ENCODE results near the gene NGEF. TPM values are rescaled to one million over a fixed set of nuclear protein-coding genes. Genes with fewer than 3 reads are reported as not detected.
A peak's percentile ranks its signal among the peaks of the same experiment; 100 is the strongest.

NGEF gene
- polyA plus RNA-seq, 1 of the 3 experiments (the other 2 are of a cell fraction): 1.4 TPM

GRCh38 chr2:232880764-232881351 is 132.2 kb downstream of the NGEF start:
- Histone ChIP-seq H3K9ac (no peak overlapping the region), H3K27ac (ENCODE audit: low read depth in 2 of 2, low read length in 1 of 2) (no peak overlapping the region), H3K4me3 (ENCODE audit: low read depth in 2 of 2, low read length in 1 of 2) (no peak overlapping the region), H3K9me2 (no peaks in the 10 kb centered on the region), H2AFZ (ENCODE audit: low read depth) (no peak overlapping the region), H3K9me3 (no peaks in the 10 kb centered on the region), H3K4me1 (ENCODE audit: control insufficient read depth in 1 of 2, insufficient read depth in 2 of 2, low read depth in 1 of 2, low read length in 1 of 2) (peaks cover 0 to under 1% of the 10 kb centered on the region in 2 experiments; a peak in 1 of 4 replicates), H3K27me3 (ENCODE audit: insufficient read depth) (no peaks in the 10 kb centered on the region), H3K79me2 (ENCODE audit: insufficient read depth) (no peaks in the 10 kb centered on the region), H3K4me2 (no peak overlapping the region), H3F3A (replicated peaks; ENCODE audit: insufficient read depth) (no peaks in the 10 kb centered on the region), H4K20me1 (ENCODE audit: insufficient read depth) (no peaks in the 10 kb centered on the region), H3K36me3 (replicated peaks in 1 of 2; ENCODE audit: control insufficient read depth in 1 of 2, insufficient read depth in 2 of 2, low read length in 1 of 2) (no peaks in the 10 kb centered on the region)
- DNase-seq: peak; percentile 14
- ChIA-PET POLR2A (no interaction called here), CTCF (interaction anchor here (0.8 kb wide), 1 partner anchor 14 kb away, joined by 3 read pairs; no protein-coding TSS in a partner anchor)
- WGBS (ENCODE audit: low lambda C conversion rate): 82% methylated on average over 12 of the region's 17 CpGs
- no peak for TF ChIP-seq RXRA (IDR thresholded peaks at IDR 0.05; ENCODE audit: borderline replicate concordance, low read depth)
- TF ChIP-seq FOSL2 (IDR thresholded peaks at IDR 0.05; ENCODE audit: borderline replicate concordance, low read depth): no peak
- no peak for TF ChIP-seq GATA2 (CRISPR knock-in tag; IDR thresholded peaks at IDR 0.05)
- no peak for TF ChIP-seq USF1 (IDR thresholded peaks at IDR 0.05; ENCODE audit: borderline replicate concordance, low read depth)
- no peak for TF ChIP-seq NFIC (IDR thresholded peaks at IDR 0.05; ENCODE audit: borderline replicate concordance)
- TF ChIP-seq EZH2phosphoT487 (IDR thresholded peaks at IDR 0.05; ENCODE audit: borderline replicate concordance, low read depth): no peak

- WGBS (ENCODE audit: low lambda C conversion rate): 91% methylated on average over 12 of the region's 21 CpGs
- Histone ChIP-seq H3K27ac (ENCODE audit: low read depth in 2 of 2, low read length in 1 of 2) (no peak overlapping the region), H3K9me2 (no peaks in the 10 kb centered on the region), H3K4me3 (ENCODE audit: low read depth in 2 of 2, low read length in 1 of 2) (no peak overlapping the region), H3K36me3 (replicated peaks in 1 of 2; ENCODE audit: control insufficient read depth in 1 of 2, insufficient read depth in 2 of 2, low read length in 1 of 2) (no peaks in the 10 kb centered on the region), H4K20me1 (ENCODE audit: insufficient read depth) (no peaks in the 10 kb centered on the region), H3K9me3 (no peaks in the 10 kb centered on the region), H2AFZ (ENCODE audit: low read depth) (no peak overlapping the region), H3K79me2 (ENCODE audit: insufficient read depth) (no peaks in the 10 kb centered on the region), H3K4me2 (no peak overlapping the region), H3K27me3 (ENCODE audit: insufficient read depth) (no peaks in the 10 kb centered on the region), H3K9ac (no peak overlapping the region), H3K4me1 (ENCODE audit: control insufficient read depth in 1 of 2, insufficient read depth in 2 of 2, low read depth in 1 of 2, low read length in 1 of 2) (peaks cover 0 to 5% of the 10 kb centered on the region in 2 experiments; a peak in 1 of 4 replicates), H3F3A (replicated peaks; ENCODE audit: insufficient read depth) (no peaks in the 10 kb centered on the region)
- peak; percentile 13 for DNase-seq
- POLR2A ChIA-PET: interaction anchor here (0.6 kb wide), 1 partner anchor 329 kb away, joined by 3 read pairs; no protein-coding TSS in a partner anchor
- CTCF ChIA-PET: no interaction called here
- TF ChIP-seq USF1 (IDR thresholded peaks at IDR 0.05; ENCODE audit: borderline replicate concordance, low read depth): no peak
- no peak for TF ChIP-seq RAD21 (IDR thresholded peaks at IDR 0.05; ENCODE audit: low read length)
- no peak for TF ChIP-seq CHD2 (IDR thresholded peaks at IDR 0.05; ENCODE audit: low read length, partially characterized antibody)
- TF ChIP-seq IRF3 (IDR thresholded peaks at IDR 0.05; ENCODE audit: low read depth, low read length): no peak
- no peak for TF ChIP-seq ZBTB33 (IDR thresholded peaks at IDR 0.05; ENCODE audit: borderline replicate concordance, low read depth)
- no peak for TF ChIP-seq NFIC (IDR thresholded peaks at IDR 0.05; ENCODE audit: borderline replicate concordance)
- TF ChIP-seq GABPA (IDR thresholded peaks at IDR 0.05; ENCODE audit: low read depth): no peak
- no peak for TF ChIP-seq TEAD4 (IDR thresholded peaks at IDR 0.05; ENCODE audit: borderline replicate concordance, insufficient read depth)
- no peak for TF ChIP-seq FOXJ3 (CRISPR knock-in tag; IDR thresholded peaks at IDR 0.05)
- TF ChIP-seq POLR2AphosphoS5 (IDR thresholded peaks at IDR 0.05; ENCODE audit: low read depth, low read length): no peak
- no peak for TF ChIP-seq ELF1 (IDR thresholded peaks at IDR 0.05)
- TF ChIP-seq YY1 (IDR thresholded peaks at IDR 0.05; ENCODE audit: low read depth): no peak
- TF ChIP-seq NRF1 (IDR thresholded peaks at IDR 0.05; ENCODE audit: low read depth, low read length): no peak
These were observed 133.2 kb downstream of the NGEF start for GRCh38 chr2:232879618-232880494.
